Activated naive CD8-positive, alpha-beta T cell treated with anti-CD3 and anti-CD28 coated beads, Interleukin-2, amount 50 U/mL, for 16 hours (primary cell): ENCODE results near the gene SYNPO2.
"Not testable (repeated sequence)": the region's sequence is repeated elsewhere in the genome, so short reads cannot be mapped to it uniquely, and the experiment has no call there.

Experiments used
- DNase-seq: peaks from one replicate; pipeline ENCODE4 v3.0.0-alpha.2; 2020; ENCODE audit warnings: low read depth, low spot score

The SYNPO2 gene

GRCh38 chr4:118973295-118973694 lies 84.6 kb downstream of the SYNPO2 start:
- no peak for DNase-seq

GRCh38 chr4:118974758-118975157 lies 86.1 kb downstream of the SYNPO2 start:
- DNase-seq, result no peak

- no peak for DNase-seq
Measured at GRCh38 chr4:118975449-118976192, 87.0 kb downstream of the SYNPO2 start.

- DNase-seq, result not testable (repeated sequence)
Measured at GRCh38 chr4:118976193-118976560, 87.5 kb downstream of the SYNPO2 start.

- not testable (repeated sequence) for DNase-seq
Measured at GRCh38 chr4:118977100-118977499, 88.4 kb downstream of the SYNPO2 start.

GRCh38 chr4:118979712-118980111 lies 91.1 kb downstream of the SYNPO2 start:
- no peak for DNase-seq

GRCh38 chr4:118981171-118981838 lies 92.7 kb downstream of the SYNPO2 start:
- no peak for DNase-seq

GRCh38 chr4:118981839-118982381 lies 93.3 kb downstream of the SYNPO2 start:
- DNase-seq, result no peak

- no peak for DNase-seq
Measured at GRCh38 chr4:118983293-118983692, 94.6 kb downstream of the SYNPO2 start.

- no peak for DNase-seq
Measured at GRCh38 chr4:118983831-118984230, 95.2 kb downstream of the SYNPO2 start.

- no peak for DNase-seq
Measured at GRCh38 chr4:118985170-118986000, 96.7 kb downstream of the SYNPO2 start.

GRCh38 chr4:118987959-118988634 lies 99.4 kb downstream of the SYNPO2 start:
- DNase-seq, result no peak

- DNase-seq, result no peak
Measured at GRCh38 chr4:118988635-118988972, 100.0 kb downstream of the SYNPO2 start.

- no peak for DNase-seq
Measured at GRCh38 chr4:118989098-118990080, 100.7 kb downstream of the SYNPO2 start.

GRCh38 chr4:118991686-118992085 lies 103.0 kb downstream of the SYNPO2 start:
- no peak for DNase-seq

GRCh38 chr4:118992149-118992548 lies 103.5 kb downstream of the SYNPO2 start:
- DNase-seq, result no peak

GRCh38 chr4:118993333-118993732 lies 104.7 kb downstream of the SYNPO2 start:
- no peak for DNase-seq

GRCh38 chr4:118994030-118994429 lies 105.4 kb downstream of the SYNPO2 start:
- no peak for DNase-seq

GRCh38 chr4:118995693-118996391 lies 107.2 kb downstream of the SYNPO2 start:
- DNase-seq, result no peak

GRCh38 chr4:118997601-118998000 lies 108.9 kb downstream of the SYNPO2 start:
- no peak for DNase-seq
